Measurements from ENCODE around the gene OLIG1.
A peak's percentile ranks its signal among the peaks of the same experiment; 100 is the strongest.

OLIG1 gene

GRCh38 chr21:33105088-33105487, 35.1 kb downstream of the OLIG1 start:
- no peak for DNase-seq

GRCh38 chr21:33108228-33108627, 38.3 kb downstream of the OLIG1 start:
- DNase-seq, result no peak

GRCh38 chr21:33109574-33110339, 39.8 kb downstream of the OLIG1 start:
- DNase-seq, result no peak

- DNase-seq, result no peak
Measured at GRCh38 chr21:33110340-33110715, 40.4 kb downstream of the OLIG1 start.

GRCh38 chr21:33111577-33111976, 41.6 kb downstream of the OLIG1 start:
- DNase-seq, result no peak

- no peak for DNase-seq
Measured at GRCh38 chr21:33112151-33112550, 42.2 kb downstream of the OLIG1 start.

GRCh38 chr21:33112681-33113080, 42.7 kb downstream of the OLIG1 start:
- DNase-seq, result no peak

GRCh38 chr21:33113131-33113530, 43.2 kb downstream of the OLIG1 start:
- DNase-seq, result no peak

GRCh38 chr21:33114276-33114675, 44.3 kb downstream of the OLIG1 start:
- DNase-seq, result no peak

- DNase-seq, result peak; percentile 89
Measured at GRCh38 chr21:33115631-33116510, 45.9 kb downstream of the OLIG1 start.

GRCh38 chr21:33116676-33117075, 46.7 kb downstream of the OLIG1 start:
- DNase-seq, result no peak

- DNase-seq, result no peak
Measured at GRCh38 chr21:33117101-33117888, 47.4 kb downstream of the OLIG1 start.

Data from NCI-H524 treated with DMSO at 0.1 percent for 48 hours (cell line).